ENCODE data around the gene PLEKHO2. TPM values are rescaled to one million over a fixed set of nuclear protein-coding genes. Genes with fewer than 3 reads are reported as not detected.

Gene PLEKHO2
- total RNA-seq = 60.5 and 76.0 TPM in 2 replicates

GRCh38 chr15:64841344-64842095 lies at the start of gene PLEKHO2:
Gene PLEKHO2 (plus strand): TSS chr15:64841915. CDS start chr15:64842017, 102 bp downstream.

GRCh38 chr15:64825431-64826294 lies 16.1 kb upstream of the PLEKHO2 start, which contains the start of gene PIF1:
Gene PIF1 (minus strand): TSS chr15:64825647. CDS start chr15:64824335, 1,312 bp downstream.

GRCh38 chr15:64911311-64912186 lies 69.8 kb downstream of the PLEKHO2 start, which contains the start of gene ANKDD1A:
Gene ANKDD1A (plus strand): TSS chr15:64911902. CDS start chr15:64911931, 29 bp downstream.

Other genes with a start within 250 kb of the PLEKHO2 start
- 0.97 and 2.1 TPM in 2 replicates for gene RBPMS2, start 66.3 kb upstream of the PLEKHO2 start, total RNA-seq
- gene PIF1, start 16.3 kb upstream of the PLEKHO2 start, total RNA-seq = 4.8 and 9.9 TPM in 2 replicates
- 6.4 and 10.6 TPM in 2 replicates for gene ANKDD1A, start 70.0 kb downstream of the PLEKHO2 start, total RNA-seq
- 100 and 112 TPM in 2 replicates for gene SPG21, start 148.0 kb downstream of the PLEKHO2 start, total RNA-seq
- gene MTFMT, start 187.7 kb downstream of the PLEKHO2 start, total RNA-seq = 23.1 and 26.1 TPM in 2 replicates
- not detected in 2 replicates for gene SLC51B, start 203.5 kb downstream of the PLEKHO2 start, total RNA-seq
- 0.52 and 0.76 TPM in 2 replicates for gene RASL12, start 226.1 kb downstream of the PLEKHO2 start, total RNA-seq
- gene KBTBD13, start 234.8 kb downstream of the PLEKHO2 start, total RNA-seq = not detected in 2 replicates

Data from articular chondrocyte of knee joint (primary cell).